T-helper 22 cell (primary cell): Measurements from ENCODE around the gene B4GALNT1.
"Not testable (repeated sequence)": the region's sequence is repeated elsewhere in the genome, so short reads cannot be mapped to it uniquely, and the experiment has no call there.

Experiments used
- DNase-seq: peaks from one replicate; pipeline ENCODE4 v3.0.0-alpha.2; 2020; ENCODE audit warnings: low read depth

Gene B4GALNT1

DNA sequence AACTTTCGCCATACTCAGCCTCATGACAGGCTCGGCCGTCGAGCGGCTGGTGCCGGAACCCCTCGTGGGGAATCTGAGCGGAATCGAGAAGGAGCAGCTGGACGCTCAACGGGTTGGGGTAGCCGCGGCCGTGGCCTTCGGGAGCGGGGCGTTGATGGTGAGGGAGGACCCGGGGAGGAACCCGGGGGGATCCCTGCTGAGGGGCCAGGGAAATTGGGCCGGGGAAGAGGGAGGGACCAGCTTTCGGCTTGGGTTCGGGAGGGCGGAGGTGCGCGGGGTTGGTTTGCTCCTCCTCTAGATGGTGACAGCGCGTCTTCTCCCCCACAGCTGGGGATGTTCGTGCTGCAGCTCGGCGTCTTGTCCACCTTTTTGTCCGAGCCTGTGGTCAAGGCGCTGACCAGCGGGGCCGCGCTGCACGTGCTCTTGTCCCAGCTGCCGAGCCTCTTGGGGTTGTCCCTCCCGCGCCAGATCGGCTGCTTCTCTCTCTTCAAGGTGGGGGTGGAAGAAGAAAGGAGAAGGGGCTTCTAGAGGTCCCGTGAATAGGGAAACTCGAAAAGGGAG is 12.0 kb downstream of the B4GALNT1 start:
- no peak for DNase-seq

DNA sequence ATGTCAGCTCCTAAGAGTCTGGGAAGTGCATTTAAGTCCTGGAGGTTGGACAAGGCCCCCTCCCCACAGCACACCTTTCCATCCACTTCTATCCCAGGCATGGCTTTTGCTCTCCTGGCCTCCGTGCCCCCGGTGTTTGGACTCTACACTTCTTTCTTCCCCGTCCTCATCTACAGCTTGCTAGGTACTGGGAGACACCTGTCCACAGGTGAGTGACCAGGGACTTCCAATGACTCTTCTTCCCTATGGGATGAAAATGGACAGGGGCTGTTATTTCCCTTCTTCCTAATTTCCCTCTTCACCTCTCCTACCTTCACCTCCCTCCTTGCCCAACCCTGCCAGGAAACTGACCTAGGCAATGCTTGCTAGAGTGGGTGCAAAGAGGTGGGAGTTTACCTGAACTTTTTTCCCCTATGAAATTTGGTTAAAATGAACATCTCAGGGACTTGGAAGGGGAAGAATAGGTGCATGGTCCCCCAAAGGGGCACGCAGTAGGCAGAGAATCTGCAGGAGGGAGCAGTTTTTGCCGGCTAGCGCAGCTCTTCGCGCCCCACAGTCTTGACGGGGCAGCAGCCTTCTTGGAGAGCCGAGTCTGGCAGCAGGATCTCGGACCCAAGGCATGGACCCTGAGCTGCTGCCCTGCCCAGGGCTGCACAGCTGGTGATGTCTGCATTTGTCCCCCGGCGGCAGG is 12.6 kb downstream of the B4GALNT1 start:
- no peak for DNase-seq

DNA sequence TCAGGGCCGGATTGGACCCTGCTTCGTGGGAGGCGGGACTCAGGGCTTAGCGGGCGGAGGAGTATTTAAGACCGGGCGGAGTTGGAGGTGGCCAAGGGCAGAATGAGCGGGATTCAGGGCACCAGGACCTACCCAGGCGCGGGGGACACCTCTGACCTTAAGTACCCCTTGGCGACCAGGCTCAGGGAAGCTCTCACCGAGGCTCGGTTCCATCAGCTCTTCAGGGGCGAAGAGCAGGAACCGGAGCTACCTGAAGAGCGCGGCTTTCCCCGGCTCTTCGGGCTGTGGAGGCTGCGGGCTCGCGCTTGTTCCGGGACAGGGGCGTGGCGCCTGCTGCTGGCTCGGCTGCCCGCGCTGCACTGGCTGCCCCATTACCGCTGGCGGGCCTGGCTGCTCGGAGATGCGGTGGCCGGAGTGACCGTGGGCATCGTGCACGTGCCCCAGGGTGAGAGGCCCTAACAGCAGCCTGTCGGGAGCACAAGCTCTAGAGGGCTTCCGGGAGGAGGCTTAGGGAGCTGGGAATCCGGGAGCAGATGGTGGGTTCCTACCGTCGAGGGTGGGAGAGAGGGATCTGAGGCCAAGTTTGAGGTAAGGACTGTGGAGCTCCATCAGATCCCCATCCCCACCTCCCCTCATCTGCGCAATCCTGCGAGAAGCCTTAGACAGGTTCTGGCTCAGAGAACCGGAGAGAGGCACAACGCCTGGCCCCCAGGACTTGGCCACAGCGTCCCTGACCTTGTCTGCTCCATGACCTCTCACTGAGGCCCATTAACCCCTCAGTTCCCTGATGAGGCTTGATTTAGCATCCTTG is 13.4 kb downstream of the B4GALNT1 start:
- DNase-seq: no peak

DNA sequence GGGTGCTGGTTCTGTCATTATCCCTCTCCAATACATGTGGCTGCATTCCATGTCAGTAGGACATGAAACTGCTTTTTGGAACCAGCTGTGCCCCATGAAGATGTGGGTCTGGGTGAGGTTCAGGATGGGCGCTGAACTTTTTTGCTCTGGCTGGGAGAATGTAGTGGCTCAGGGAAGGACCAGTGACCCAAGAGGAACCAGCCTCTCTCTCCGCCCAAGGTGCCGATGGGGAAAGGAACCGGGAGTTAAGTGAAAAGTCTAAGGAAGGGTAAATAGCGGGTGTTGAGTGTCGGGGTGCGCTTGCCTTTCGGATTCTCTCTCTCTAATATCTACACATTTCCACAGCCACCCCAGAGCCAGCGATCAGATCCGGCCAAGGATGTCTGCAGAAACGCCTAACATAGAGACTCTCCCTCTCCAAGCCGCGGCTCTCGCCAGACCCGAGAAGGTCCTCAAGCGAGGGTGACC is 14.0 kb downstream of the B4GALNT1 start:
- DNase-seq: no peak

DNA sequence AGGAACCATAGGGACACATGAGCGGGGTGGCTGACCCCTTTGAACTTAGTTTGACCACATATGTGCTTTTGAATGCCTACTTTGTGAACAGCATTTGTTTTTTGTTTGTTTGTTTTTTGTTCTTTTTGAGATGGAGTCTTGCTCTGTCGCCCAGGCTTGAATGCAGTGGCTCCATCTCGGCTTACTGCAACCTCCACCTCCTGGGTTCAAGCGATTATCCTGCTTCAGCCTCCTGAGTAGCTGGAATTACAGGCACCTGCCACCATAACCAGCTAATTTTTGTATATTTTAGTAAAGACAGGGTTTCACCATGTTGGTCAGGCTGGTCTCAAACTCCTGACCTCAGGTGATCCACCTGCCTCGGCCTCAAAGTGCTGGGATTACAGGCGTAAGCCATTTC is 14.6 kb downstream of the B4GALNT1 start:
- DNase-seq: not testable (repeated sequence)

DNA sequence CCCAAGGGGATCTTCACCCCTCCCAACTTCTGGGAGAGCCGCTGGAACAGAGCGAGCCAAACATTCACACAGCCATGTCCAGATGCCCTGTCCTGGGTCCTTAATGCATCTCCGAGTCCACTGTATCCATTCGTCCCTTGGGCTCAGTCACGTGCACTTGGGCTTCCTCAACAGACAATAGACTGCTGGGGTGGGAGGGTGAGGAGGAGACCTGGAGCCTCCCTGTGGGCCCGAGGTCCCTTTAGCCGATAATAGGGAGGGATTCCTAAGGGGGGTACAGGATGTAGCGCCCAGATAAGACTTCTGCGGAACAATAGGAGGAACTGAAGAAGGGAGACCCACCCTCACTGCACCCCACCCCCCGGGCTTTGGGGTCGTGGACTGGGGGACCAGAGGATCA is 15.1 kb downstream of the B4GALNT1 start:
- DNase-seq: no peak

DNA sequence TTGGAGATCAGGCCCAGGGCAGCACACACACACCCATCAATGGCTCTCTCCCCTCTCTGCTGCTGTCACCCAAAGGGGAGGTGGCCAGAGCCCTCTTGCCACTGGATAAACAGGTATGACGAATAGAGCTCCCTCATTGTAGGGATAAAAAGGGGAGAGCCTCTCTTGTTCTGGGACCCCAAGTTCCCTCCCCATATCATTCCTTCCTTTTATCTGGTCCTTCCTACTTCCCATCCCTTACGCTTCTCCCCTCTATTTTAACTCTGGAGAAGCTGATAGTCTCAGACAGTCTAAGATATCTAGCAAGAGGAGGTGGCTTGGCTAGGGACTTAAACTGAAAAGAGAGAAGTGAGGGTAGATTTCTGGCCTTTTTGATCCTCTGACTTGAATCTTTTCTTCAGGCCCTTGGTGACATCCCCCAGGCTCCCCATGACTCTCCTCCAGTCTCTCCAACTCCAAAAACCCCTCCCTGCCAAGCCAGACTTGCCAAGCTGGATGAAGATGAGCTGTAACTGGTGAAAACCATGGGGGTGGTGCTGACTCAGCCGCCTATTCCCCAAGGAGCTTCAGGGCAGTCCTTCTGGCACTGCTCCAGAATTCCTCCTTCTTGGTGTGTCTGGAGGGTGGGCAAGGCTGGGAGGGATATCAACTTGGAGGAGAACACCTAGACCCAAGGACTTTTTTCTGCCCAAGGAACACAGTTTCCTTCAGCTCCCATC is 16.5 kb downstream of the B4GALNT1 start:
- DNase-seq: no peak

DNA sequence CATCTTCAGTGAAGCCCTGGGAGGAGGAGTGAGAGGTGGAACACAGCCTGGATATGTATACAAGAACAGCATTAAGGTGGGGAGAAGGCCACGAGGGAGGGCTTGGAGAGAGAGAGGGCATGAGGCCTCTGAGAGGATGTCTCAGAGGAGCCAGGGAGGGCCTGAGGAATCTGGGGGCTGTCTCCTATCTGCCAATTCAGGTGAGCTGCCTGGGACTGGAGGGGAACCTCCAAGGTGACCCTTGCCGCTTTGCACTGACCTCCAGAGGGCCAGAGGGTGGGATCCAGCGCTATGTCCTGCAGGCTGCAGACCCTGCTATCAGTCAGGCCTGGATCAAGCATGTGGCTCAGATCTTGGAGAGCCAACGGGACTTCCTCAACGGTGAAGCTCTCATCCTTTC is 17.4 kb downstream of the B4GALNT1 start:
- no peak for DNase-seq

DNA sequence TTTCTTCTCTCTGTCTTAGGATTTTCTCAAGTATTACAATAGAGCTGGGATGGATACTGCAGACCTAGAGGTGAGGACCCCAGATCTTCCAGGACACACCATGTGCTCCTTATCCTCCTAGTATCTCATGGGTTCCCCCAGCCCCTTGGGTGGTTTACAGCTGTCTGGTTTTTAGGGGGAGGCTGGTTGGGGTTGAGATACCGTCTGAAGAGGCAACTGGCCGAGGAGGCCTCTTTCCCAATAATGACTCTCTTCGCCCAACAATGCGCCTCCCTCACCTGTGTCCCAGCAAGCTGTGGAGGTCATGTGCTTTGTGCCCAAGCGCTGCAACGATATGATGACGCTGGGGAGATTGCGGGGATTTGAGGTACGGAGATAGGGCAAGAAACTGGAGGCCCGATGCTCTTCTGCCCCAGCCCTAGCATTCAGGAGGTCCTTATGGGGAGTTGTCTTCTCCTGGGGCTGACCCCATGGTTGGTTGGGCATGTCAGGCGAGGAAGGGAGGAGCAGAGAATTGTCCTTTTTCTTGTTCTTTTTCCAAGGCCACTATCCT is 18.0 kb downstream of the B4GALNT1 start:
- no peak for DNase-seq

DNA sequence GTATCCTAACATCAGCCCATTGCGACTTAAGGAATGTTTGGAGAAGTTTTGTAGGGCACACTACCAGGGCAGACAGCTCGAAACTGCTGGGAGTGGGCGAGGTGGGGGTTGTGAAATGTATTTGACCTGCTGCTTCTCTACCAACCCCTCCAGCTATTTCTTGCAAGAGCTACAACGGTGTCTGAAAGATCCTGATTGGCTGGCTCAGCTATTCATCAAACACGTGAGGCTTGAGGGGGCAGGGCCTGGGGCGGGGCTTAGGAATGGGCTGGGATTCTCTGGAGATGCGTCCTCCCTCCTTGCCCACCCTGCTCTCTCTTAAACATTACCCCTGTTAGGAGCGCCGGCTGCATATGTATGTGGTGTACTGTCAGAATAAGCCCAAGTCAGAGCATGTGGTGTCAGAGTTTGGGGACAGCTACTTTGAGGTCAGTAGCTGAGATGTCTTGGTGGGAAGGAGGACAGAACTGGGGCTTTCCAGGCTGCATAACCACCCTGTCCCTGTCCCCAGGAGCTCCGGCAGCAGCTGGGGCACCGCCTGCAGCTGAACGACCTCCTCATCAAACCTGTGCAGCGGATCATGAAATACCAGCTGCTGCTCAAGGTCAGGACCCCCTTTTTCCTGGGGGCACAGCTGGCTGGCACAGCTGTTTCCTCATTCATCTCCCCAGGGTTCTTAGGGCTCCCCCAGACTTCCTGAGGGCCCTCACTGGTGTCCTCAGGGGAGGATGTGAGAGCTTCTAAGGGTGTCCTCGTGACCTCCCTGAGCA is 18.6 kb downstream of the B4GALNT1 start:
- DNase-seq: no peak

DNA sequence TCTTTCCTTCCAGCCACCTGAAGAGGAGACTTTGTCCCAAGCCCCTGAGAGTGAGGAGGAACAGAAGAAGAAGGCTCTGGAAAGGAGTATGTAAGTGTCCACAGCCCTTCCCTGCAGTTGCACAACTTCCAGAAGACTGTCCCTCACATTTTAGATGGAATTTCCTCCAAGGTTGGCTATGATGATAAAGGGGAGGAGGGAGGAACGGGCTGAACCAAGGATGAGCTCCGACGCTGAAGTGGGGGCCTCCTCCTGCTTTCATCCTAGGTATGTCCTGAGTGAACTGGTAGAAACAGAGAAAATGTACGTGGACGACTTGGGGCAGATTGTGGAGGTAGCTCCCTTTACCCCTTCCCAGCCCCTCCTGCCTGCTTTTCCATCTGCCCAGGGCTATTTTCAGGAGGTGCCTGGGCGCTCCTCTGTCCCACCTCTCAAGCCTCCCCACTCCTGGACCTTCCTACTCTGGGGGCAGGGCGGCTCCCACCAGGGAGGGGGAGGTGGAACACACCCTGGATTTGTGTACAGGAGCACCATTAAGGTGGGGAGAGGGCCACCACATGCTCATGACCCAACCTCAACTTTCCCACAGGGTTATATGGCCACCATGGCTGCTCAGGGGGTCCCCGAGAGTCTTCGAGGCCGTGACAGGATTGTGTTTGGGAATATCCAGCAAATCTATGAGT is 19.4 kb downstream of the B4GALNT1 start:
- DNase-seq: no peak

DNA sequence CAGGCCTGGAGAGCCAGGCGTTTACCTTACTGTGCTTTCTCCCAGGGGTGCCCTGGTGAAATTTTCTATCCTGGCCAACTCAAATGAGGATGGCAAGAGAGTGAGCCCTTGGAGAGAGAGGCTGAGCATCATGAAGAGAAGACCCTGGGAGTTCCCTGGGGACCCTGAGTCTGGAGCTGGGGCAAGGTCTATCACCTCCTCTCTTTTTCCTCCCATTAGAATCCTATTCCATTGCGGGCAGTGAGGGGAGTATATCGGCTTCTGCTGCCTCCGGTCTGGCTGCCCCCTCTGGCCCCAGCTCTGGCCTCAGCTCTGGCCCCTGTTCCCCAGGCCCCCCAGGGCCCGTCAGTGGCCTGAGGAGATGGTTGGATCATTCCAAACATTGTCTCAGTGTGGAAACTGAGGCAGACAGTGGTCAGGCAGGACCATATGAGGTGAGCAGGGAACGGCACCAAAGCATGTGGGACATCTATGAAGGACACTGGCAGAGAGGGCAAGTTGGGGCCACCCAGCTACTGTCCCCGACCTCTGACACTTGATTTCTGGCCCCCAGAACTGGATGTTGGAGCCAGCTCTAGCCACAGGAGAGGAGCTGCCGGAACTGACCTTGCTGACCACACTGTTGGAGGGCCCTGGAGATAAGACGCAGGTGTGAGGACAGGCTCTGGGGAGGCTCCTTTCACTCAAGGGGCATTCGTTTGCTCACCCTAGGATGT is 20.1 kb downstream of the B4GALNT1 start:
- no peak for DNase-seq

DNA sequence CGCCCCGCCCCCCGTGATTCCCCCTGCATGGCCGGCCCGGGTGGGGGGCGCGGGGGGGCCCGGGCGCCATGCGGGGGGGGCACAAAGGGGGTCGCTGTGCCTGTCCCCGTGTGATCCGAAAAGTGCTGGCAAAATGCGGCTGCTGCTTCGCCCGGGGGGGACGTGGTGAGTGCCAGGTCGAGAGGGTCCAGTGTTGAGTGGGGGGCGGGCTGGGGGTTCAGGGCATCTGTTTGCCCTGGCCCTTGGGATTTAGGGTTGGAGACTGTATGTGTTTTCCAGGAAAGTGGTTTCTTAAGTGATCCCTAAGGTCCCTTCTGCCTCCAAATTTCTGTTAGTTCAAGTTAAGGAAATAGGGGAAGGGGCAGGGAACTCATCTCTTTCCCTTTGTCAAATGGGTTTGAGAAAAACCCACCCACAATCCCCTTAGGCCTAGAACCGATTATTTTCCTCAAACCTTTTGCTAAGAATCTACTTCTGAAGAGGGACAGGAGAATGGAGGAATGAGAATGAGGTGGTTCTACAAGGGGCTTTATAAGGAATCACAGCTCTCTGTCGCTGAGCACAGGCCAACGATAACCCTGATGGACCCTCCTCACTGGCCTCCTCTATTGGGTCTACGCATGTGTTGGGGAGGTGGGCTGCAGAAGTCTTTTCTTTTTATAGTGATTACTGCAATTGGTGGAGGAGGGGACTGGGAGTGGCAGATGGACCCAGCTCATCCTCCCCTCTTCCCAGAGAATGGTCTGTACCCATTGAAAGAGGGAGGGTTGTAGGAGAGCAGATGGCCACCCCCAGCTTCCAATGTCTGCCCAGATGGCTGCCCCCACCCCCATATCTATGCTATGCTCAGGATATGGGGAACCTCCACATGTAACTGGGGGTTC is 20.9 kb downstream of the B4GALNT1 start:
- DNase-seq: no peak

DNA sequence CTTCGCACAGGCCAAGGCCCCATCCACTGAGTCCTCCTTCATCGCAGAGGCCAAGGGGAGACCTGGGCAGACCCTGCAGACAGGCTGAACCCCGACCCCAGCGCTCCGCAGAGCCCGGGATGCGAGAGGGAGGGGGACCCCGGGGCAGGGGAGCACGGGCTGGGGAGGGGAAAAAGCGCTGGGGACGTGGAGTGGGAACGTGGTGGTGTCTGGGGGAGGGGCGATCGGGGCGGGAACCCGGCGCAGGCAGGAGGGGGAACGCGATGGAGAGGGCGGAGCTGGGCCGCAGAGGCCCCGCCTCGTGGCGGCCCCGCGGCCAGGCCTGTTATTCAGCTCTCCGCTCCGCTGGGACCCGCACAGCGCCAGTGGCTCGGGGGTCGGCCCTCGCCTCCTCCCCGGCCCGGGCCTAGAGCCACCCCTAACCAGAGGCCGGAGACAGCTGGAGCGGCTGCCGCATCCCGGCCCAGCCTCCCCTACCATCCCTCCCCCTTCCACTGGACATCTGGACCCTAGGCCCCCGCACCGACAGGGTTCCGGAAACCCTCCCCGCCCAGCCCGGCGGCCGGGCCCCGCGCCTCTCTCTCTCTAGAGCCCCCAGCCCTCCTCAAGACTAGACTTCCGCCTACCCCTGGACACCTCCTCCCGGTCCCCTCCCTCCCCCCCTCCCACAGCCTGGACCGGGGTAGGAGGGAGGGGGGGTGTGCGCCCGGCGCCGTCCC is 21.7 kb downstream of the B4GALNT1 start, which contains the start of gene ARHGEF25:
Gene ARHGEF25, plus strand, starts transcription at position 328 of the 719 bp plus-strand sequence. CDS start 460 bp downstream, outside the sequence.
- no peak for DNase-seq

DNA sequence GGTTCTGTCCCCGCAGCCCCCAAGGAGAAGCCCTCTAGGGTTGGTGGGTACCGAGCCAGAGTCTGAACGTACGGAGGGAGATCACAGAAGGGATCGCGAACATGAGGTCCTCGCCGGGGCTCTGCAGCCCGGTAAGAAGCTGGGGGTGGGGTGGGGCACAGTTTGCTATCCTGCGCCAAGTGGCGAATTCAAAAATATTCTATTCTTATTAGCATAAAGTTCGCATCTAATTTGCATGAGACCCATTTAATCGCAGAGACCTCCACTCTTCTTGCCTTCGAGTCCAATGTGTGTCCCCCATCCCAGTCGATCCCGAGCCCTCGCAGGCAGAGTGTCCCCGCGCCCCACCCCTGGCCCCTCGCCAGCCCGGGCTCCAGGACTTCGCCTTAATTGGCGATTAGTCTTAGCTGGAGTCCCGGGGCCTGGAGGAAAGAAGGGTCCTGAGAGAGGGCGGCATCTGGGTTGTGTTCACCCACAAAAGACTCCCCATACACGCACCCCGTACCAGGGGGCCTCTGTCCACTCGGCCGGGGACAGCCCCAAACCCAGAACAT is 22.4 kb downstream of the B4GALNT1 start:
- no peak for DNase-seq

DNA sequence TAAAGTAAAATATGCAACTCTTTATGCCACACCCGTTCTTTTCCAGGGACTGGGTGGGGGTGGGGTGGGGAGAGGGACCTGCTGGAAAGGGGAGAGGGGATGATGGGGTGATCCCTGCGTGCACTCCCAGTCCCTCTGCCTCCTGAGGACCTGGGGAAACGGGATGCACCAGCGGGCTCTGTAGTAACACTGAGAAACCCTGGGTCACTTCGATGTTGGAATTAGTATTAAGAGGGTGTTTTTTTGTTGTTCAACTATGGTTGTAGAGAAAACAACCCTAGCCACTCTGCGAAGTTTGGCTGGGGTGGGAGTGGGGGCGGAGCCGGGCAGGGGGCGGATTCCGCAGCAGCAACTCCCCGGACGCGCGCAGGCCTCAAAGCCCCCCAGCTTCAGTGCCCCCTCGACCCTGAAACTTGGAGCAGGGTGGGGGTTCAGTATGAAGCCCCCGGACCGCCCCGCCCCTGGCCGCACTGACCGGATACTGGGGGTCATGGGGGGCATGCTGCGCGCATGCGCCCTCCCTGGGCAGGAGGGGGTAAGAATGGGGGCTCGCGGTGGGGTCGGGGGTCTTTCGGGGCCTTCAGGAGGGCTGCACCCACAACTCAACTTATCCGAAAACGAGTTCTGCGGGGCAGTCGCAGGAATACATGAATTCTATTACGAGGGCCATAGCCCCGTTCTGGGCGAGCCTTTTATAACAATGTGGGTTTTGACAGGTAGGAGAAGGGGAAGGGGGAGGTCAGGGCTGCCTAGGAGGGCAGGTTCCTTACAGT is 23.0 kb downstream of the B4GALNT1 start:
- DNase-seq: no peak

DNA sequence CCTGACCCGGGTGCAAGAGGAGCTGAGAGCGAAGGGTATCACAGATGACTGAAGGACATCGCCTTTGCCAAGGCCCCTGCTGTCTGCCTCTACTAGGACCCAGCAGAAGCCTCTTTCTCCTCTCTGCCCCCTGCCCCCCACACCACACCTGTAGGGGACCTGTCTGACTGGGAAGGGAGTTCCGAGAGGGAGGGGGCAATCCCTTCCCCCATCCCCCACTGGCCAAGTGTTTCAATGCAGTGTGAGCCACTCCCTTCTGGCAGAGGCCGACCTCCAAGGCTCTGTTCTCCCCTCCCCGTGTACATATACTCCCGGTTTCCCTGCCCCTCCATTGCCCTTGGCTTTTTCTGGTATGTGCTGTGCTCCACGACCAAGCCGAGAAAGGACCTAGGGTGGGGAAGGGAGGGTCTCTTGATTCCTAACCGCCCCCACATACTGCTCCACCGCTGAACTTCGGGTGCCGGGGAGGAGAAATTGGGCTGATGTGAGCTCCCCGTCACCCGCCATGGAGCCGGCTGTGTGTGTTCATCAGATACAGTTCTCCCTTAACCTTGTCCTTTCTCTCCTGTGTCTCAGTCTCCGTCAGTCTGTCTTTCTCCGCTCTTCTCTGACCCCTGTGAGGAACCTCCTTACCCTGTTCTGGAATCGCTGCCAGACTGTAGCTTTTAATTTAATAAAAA is 23.8 kb downstream of the B4GALNT1 start:
- DNase-seq: no peak
